ENCODE data around the gene FHOD3.

DNA sequence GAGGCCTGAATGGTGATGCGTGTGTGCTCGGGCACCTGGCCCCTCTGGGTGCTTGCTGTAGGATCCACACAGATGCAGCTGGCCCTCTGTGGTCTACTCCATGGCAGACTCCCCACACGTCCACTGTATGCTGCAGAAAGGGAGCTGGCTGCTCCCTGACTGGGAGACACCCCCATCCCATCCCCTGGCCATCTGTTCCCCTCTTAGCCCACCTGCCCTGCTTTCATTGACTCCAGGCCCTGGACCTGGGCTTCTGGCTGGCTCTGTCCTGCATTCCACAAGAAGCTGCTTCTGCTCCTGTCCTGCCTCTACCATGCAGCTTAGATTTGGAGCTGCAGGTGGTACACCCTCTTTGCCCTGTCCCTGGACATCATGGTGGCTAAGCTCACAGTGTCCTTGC is 80.1 kb downstream of the FHOD3 start:
- TF ChIP-seq SIN3A (IDR thresholded peaks at IDR 0.05; ENCODE audit: borderline replicate concordance, insufficient read depth, low read length): no peak
- no peak for TF ChIP-seq POLR2AphosphoS5 (IDR thresholded peaks at IDR 0.05; ENCODE audit: low read depth, low read length)

All from PFSK-1 (cell line).